Amniotic stem cell (primary cell): ENCODE results near the gene LCE5A.
"Not testable (repeated sequence)": the region's sequence is repeated elsewhere in the genome, so short reads cannot be mapped to it uniquely, and the experiment has no call there.

Experiments
- DNase-seq: peaks from one replicate; lab custom pipeline; 2025; lab: John Stamatoyannopoulos, UW

Gene LCE5A, protein sequence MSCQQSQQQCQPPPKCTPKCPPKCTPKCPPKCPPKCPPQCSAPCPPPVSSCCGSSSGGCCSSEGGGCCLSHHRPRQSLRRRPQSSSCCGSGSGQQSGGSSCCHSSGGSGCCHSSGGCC

DNA sequence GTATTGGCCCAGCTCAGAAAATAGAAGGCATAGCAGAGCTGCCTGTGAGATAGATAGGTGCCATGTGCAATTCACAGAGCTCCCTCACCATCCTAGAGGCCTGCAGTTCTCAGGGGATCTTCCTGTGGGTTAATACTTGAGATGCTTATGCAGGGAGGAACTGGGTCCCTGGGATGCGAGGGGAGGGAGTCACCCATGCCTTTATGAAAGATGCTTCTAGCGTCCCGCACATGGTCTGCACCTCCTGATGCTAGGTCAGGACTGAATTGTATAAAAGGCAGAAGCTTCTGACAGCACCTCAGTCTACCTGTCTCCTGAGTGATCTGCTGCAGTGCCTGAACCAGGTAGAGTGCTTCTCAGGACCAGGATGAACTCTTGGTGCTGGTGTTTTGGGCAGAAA, at the start of gene LCE5A:
Gene LCE5A (plus strand): TSS at position 301 of the 400 bp plus-strand sequence. CDS start 732 bp downstream, outside the sequence.
- DNase-seq, result no peak

DNA sequence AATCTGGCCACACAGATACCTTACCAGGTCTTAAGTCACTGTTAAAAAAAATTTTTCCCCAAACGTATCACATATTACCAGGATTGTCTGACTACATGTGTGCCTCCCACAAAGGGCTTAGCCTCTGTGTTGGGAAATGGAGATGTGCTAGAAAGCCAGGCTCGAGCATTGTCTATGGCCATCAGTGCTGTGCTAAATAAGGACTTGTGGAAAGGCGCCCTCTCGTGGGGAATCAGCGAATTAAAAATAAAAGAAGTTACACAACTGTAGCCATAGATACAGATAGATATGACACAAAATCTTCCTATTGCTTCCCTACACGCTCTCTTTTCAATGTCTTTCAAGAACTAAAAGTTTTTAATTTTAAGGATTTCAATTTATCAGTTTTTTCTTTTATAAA, 49.1 kb upstream of the LCE5A start:
- peak; percentile 6 for DNase-seq

DNA sequence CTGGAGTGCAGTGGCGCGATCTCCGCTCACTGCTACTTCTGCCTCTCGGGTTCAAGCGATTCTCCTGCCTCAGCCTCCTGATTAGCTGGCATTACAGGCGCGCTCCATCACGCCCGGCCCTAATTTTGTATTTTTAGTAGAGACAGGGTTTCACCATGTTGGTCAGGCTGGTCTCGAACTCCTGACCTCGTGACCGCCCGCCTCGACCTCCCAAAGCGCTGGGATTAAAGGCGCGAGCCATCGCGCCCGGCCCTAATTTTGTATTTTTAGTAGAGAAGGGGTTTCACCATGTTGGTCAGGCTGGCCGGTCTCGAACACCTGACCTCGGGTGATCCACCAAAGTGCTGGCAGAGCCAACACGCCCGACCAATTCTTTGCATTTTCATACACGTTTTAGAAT, 48.0 kb upstream of the LCE5A start:
- no peak for DNase-seq

DNA sequence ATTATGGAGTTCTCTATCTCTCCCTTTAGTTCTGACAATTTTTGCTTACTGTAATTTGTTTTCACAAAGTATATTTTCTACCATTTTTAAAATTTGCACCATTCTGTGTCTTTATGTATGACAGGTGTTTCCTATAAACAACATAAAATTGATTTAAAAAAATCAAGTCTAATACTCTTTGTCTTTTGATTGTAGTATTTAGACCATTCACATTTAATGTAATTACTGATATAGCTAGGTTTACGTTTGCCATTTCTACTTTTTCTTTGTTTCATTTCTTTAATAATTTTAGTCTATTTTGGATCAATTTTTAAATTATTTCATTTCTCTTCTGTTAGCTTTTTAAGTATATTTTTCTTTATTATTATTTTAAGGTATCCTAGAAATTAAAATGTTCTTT, 44.4 kb upstream of the LCE5A start:
- no peak for DNase-seq

DNA sequence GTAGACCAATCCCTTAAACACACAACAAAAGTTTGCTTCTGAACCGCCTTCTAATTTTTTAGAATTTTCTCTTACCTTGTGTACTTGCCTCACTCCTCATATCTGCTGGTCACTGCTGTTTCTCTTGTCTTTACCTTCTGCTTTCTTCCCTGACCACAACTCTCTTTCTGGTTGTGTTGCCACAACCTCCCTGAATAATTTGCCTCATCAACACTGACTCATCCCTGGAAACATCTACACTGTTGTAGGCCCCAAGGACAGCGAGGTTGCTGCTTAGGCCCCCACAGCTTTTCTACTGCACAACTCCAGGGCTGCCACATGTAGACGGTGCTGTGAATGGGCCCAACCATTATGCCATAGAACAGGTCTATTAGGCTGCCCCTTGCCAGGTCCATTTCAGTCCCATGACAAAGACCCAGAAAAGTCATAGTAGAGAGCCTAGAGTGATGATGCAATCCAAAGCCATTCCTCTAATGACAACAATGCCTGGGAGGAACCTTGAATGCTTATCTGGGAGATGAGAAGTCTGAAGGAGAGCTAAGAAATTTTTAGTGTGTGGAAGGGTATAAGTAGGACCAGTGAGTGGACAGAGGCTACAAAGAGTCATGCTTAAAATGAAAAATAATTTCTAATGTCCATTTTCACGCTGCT, 36.6 kb upstream of the LCE5A start:
- DNase-seq, result no peak

DNA sequence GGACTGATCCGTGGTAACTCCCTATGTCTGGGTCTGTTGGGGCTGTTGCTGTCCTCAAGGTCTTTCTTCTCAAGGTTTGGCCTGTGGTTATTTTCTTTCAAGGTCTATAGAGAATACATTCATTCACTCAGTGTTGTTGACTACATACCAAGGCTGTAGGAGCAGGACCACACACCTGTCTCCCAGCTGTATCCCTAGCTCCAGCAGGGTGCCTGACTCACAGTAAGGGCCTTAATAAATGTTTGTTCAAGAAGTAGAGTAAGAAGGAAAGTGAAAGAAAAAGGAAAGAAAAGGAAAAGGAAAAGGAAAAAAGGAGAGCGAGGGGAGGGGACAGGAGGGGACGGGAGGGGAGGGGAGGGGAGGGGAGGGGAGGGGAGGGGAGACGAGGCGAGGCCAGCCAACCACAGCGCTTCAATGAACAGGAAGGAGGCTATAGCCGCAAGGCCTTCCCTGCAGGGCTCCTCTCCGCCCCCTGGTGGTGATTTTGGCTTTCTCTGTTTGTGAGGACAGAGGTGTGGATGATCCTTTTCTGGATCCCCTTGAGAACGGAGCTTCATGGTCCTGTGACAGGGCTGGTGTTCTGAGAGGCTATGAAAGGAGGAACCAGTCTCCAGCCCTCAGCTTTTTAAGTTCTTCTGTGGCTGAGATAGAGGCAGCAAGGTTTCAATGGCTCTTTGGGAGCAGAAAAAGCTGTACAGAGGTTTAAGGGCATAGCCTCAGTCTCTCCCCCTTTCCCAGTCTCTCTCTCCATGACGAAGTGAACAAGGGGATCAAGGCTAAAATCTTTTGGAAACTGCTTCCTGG, 30.6 kb upstream of the LCE5A start:
- DNase-seq, result no peak

DNA sequence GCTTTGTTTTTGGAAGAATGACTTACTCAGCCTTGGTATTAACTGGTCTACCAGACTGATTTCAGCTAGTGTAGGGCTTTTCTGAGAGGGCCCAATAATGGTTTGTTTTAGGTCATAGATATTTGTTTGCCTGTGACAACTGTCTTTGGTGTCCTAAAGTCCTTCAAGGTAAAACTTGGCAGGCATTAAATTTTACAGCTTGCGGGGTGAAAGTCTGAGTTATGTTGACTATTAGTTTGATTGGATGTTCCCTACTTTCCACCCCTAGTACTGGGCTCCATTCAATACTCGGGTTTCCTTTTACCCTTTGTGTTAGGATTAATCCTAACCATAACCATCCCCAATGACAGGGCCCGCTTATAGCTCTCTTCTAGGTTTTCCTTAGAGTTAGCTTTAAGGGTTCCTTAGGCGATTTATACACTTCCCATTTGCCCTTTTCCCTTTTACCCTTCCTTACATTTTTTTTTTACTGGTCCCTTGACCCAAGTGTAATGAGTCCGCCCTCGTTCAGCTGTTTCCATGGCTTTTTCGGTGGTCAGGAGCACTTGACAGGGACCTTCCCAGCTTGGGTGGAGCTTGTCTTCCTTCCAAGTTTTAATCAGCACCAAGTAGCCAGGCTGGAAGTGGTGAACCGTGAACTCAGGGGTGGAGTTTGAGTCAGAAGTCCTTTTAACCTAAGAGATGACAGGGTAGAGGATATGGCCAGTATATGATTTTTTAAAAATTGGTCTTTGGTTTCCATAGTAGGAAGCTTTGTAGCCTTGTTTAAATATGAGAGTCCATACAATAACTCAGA, 28.5 kb upstream of the LCE5A start:
- no peak for DNase-seq

DNA sequence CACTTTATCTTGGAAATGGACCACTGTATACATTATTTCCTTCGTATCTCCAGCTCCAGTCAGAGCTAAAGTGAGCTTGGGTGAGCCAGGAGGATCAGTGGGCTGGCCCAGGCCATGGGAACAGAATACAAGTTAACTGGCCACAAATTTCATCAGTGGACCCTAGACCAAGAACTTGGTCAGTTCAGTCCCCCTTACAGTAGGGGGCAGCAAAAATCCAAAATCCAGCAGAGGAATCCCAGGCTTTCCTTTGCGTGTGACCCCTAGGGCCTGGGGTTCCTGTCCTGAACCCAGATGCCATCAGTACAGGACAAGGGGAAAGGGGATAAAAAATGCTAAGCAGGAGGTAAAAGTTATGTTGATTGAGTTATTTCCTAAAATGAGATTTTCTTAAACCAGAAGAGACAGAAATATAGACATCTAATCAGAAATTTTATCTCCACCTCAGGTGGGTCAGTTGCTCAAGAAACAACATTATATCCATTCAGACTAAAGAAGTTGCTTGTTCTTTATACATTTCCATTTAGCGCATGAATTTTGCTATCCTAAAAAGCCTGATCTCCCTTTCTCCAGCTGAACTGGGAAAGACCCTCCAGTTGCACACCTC, 24.1 kb upstream of the LCE5A start:
- DNase-seq, result no peak

DNA sequence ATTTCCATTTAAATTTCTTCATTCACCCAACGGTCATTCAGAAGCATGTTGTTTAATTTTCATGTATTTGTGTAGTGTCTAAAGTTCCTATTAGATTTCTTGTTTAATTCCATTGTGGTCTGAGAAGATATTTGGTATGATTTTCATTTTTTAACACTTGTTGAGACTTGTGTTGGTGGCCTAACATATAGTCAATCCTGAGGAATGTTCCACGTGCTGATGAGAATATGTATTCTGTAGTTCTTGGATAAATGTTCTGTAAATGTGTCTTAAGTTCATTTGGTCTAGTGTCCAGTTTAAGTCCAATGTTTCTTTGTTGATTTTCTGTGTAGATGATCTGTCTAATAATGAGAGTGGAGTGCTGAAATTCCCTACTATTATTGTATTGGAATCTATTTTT, 22.7 kb upstream of the LCE5A start:
- no peak for DNase-seq

DNA sequence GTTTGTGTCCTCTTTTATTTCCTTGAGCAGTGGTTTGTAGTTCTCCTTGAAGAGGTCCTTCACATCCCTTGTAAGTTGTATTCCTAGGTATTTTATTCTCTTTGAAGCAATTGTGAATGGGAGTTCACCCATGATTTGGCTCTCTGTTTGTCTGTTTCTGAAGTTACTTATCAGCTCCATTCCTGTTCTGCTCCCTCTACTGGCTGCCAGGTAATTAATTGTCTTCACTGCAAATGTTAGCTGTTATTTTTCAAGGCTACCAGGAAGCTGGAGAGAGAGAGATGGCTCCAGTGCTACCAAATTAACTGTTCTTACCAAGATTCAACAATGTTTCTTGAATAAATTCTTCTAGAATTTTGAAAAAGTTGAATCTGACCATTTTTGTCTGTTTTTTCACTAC, 19.1 kb upstream of the LCE5A start:
- not testable (repeated sequence) for DNase-seq

DNA sequence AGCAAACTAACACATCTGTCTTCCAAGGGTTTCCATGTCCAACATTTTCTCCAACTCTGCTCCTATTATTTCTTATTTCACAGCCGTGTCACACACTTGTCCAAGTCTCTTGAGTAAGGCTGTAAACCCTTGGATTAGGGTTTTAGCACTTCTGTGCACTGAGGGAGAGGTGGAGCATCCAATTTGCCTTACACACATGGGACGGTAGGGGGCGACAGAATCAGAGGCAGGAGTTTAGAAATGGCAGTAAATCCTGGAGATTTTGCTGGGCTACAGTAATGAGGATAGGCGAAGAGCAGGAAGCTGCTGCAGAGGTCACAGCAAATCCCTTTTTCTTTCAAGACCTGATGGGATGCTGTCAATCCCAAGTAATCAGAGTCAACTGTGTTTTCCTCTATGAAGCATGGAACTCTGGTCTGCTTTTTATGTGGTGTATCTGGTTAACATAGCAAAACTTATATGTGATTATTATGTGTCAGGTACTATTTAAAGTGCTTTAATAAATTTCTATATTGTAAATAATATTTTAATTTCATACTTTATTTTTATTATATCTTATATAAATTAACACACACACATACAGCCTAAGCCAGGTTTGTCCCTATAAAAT, 15.4 kb upstream of the LCE5A start:
- DNase-seq, result no peak

DNA sequence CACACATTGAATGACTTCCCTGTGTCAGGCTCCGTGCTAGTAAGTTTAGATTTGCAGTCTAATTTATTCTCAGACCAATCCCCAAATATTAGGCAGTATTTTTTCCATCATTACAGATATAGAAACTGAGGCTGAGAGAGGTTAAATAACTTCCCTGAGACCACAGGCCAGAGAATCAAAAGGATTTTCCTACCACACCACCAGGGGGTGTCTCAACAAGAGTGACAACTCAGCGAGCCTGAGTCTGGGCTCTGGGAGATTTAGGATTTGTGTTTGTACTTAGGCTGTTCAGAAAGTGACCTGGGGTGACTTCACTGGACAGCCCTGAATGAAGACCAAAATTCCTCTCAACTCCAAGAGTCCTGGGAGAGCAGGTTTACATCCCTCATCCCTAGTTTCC, 13.3 kb upstream of the LCE5A start:
- DNase-seq, result no peak

DNA sequence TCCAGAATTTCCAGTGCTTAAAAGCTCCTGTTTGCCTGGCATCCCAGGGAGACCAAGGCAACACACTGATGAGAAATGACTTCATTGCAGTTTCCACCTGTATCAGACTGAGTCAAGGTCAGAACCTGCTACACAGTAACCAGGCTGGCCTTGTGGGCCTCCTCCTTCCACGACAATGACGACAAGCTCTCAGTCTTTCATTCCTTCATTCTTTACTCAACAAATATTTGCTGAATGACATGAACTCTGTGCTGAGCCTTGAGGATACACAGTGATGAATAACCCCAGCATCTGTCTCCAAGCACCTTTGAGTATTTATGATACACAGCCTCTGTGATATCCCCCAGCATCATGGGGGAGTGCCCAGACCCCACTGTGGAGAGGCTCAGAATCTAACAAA, 8.9 kb upstream of the LCE5A start:
- DNase-seq, result no peak

DNA sequence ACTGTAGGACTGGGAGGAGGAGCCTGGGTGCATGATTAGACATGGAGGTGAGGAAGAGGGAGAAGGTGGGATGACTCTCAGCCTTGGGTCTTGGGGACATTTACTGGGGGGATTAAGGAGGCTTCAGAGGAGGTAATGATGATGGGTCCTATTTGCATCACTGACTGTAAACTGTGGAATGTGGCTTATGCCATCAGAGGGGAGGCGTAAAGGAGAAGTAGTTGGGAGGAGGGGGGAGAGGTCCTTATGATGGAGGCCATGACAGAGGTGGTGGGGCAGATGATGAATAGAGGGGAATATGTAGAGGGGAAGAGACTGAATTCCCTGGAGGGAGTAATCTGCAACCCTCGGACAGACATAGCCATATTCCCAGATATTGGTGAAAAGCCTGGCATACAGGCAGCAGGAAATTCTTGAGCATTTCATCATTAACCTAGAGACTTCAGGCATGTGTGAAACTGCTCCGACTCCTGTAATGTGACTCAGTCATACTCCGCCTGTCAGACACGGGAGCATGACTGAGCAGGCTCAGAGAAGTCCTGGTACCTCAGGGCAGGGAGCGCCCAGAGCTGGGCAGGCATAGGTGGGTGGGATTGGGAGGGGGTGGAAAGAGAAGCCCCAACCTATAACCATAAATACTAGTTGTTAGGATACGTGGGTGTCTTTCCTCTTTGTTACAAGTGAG, 8.0 kb upstream of the LCE5A start:
- DNase-seq, result no peak

DNA sequence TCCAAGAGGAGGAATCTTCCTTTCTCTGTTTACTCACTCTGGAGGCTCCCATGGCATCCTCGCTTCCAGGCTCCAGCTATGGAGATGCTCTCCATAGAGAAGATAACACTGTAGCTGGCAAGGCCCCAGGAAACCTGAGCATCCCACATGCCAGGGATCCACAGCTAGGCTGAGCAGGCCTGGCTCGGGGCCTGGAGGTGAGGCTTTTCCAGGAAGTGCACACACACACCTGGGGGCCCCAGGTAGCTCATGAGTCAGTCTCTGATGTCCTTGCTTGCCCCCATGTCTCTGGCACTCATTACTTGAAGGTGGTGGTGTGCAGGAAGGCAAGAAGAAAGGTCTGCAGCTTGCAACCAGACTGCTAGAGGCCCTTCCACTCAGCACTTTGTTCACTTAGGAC, 5.5 kb upstream of the LCE5A start:
- DNase-seq, result no peak

DNA sequence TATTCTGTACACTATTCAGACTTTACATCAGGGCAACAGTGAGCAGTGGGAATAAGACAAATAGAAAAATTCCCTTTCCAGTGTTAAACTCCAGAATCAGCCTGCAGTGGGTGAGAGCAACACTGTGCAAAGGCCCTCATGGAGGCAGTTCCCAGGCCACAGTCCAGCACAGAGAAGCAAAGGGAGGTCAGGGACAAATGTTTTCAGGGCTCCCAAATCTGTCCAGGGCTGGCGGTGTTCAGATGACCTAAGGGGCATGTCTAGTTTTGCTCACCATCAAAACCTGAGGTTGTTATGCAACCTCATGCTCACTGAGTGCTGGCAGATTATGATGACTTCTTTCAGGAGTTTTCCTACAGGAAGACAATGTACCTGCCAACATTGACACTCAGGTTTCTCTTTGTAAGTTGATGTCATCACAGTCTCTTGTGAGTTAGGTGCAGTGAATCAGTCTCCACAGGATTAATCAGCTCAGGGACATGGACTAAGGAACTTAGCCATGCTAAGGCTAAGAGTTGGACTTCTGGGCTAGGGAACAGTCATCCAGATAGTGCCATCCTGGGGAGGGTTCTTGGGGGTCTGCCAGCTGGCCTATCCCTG, 3.6 kb upstream of the LCE5A start:
- no peak for DNase-seq

DNA sequence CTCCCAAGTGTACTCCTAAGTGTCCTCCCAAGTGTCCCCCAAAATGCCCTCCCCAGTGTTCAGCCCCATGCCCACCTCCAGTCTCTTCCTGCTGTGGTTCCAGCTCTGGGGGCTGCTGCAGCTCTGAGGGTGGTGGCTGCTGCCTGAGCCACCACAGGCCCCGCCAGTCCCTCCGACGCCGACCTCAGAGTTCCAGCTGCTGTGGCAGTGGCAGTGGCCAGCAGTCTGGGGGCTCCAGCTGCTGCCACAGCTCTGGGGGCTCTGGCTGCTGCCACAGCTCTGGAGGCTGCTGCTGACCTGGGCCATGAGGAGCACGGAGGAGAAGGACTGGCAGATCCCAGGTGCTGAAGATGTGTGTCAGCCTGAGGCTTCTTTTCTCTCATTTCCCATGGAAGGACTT, 993 bp downstream of the LCE5A start:
- no peak for DNase-seq

DNA sequence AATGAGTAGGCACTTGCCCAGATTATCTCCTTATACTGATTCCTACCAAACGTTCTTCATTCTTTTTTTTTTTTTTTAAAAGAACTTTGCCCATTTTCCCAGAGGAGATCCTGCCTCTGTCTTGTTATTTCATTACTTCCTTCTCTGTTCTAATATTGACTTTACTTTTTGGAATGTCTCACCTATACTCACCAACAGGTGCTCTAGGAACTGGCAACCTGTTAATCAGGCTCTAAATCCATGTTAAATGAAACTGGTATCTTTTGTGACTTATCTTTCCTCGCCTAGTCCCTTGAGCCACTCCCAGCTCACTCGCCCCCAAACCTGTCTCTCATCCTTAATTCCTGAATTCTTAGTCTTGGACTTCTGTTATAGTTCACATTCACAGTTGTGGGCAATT, 2.5 kb downstream of the LCE5A start:
- no peak for DNase-seq

DNA sequence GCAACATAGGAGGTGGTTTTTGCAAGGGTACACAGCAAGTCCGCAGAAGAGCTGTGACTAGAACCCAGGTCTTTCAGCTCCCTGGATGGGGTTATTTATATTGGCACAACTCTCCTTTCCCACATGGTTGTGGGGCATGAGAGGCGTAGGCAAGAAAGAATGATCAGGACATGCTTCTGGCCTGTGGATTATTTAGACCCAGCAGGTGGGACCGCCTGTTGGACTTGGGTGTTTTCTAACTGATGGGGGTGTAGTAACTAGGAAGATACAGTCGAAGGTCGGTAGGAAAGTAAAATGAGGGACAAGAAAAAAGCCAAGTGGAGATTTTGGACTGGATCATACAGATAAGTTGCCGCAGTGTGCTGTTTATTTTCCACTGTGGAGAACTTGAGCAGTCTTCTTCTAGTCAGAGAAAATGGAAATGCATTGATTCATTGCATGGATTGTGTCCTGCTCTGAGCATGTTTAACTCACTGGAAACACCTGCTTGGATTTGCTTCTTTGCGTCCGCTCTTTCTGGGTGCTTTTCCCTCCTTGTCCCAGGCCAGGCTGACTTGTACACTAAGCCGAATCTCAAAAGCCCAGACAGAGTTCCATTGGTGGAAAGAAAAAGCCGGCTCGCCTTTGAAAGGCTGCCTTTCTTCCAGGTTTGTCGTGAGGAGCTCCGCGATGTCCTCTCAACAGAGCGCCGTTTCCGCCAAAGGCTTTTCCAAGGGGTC, 4.3 kb downstream of the LCE5A start:
- no peak for DNase-seq

DNA sequence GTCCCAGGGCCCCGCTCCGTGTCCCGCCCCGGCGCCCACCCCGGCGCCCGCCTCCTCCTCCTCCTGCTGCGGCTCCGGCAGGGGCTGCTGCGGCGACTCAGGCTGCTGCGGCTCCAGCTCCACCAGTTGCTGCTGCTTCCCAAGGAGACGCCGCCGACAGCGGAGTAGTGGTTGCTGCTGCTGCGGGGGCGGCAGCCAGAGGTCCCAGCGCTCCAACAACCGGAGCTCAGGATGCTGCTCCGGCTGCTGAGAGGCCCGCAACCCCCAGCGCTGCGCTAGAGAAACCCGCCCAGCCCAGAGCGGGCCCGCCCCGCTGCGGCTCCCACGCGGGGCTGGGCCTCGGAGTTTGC, 4.8 kb downstream of the LCE5A start:
- DNase-seq, result no peak
